K562 (cell line): ENCODE results near the gene TBPL2. TPM values are rescaled to one million over a fixed set of nuclear protein-coding genes. Genes with fewer than 3 reads are reported as not detected.

Source experiments
- ATAC-seq: fragments of 200-7000 bp; cut with Tn5 transposase; 3 replicates; pipeline ENCODE4 v1.9.1; 2020; ENCODE audit warnings: moderate library complexity
- BruUV-seq: library from RNA; stranded (reverse); fragments of 400-500 nt; replicated peaks from 2 replicates; lab custom pipeline; 2021; lab: Mats Ljungman, UMichigan
- CTCF ChIA-PET: fragments of 300-600 bp; formaldehyde crosslinking; extraction: SDS; loops from one replicate; lab custom pipeline; 2021; ENCODE audit warnings: low intra/inter-chr PET ratio; lab: Yijun Ruan, JAX
- POLR2A ChIA-PET: fragments of 300-600, 350-650 bp; sonication (Branson Sonifier 250); formaldehyde crosslinking; extraction: SDS; loops from one replicate; lab custom pipeline; 2021; ENCODE audit warnings: antibody characterized with exemption, inconsistent platforms; lab: Yijun Ruan, JAX
- DNase-seq, 4 experiments: peaks; one replicate each; pipeline versions ENCODE4 v3.0.0 to v3.0.0-alpha.2; 2011 to 2018; ENCODE audit warnings: low spot score in 3 of 4, mixed read lengths in 3 of 4; ENCODE audit errors: extremely low read depth in 1 of 4
- FAIRE-seq: peaks from 2 replicates; lab custom pipeline; 2011; peaks lifted over from hg19 to GRCh38; lab: Jason Lieb, UNC
- H2AFZ ChIP-seq: 2 replicates; pipeline ENCODE4 v1.6.0; 2011; ENCODE audit warnings: low read depth, low read length, control low read depth, inconsistent platforms
- H3K27ac ChIP-seq: fragments of 200-600 bp; 3 replicates; pipeline ENCODE4 v1.8.0; 2011; ENCODE audit warnings: low read depth, mild to moderate bottlenecking, control low read depth, inconsistent platforms, low read length, moderate library complexity, mixed read lengths; ENCODE audit errors: extremely low read depth
- H3K27me3 ChIP-seq, 2 experiments: fragments of 300-600 bp in 1 of 2; 2 replicates in 1 of 2; 3 replicates in 1 of 2; pipeline versions ENCODE4 v1.6.0 to v1.8.0; 2011; ENCODE audit warnings: inconsistent platforms in 2 of 2, low read length in 2 of 2, mild to moderate bottlenecking in 1 of 2, mixed read lengths in 1 of 2, moderate library complexity in 1 of 2; ENCODE audit not compliant: control insufficient read depth in 2 of 2, insufficient read depth in 2 of 2
- H3K36me3 ChIP-seq: fragments of 300-600 bp; 3 replicates; pipeline ENCODE4 v1.8.0; 2011; ENCODE audit warnings: mild to moderate bottlenecking, low read length, inconsistent platforms; ENCODE audit not compliant: control insufficient read depth, insufficient read depth
- H3K4me1 ChIP-seq, 2 experiments: fragments of 200-600 bp in 1 of 2; replicated peaks in 1 of 2; 2 replicates in 1 of 2; 3 replicates in 1 of 2; pipeline versions ENCODE4 v1.5.1 to v1.8.0; 2011; ENCODE audit warnings: inconsistent platforms in 2 of 2, low read length in 2 of 2, mild to moderate bottlenecking in 1 of 2, mixed read lengths in 1 of 2, moderate library complexity in 1 of 2; ENCODE audit not compliant: control insufficient read depth in 2 of 2, insufficient read depth in 2 of 2
- H3K4me2 ChIP-seq: 2 replicates; pipeline ENCODE4 v1.6.1; 2011; ENCODE audit warnings: low read length, control low read depth, inconsistent platforms, mixed read lengths; ENCODE audit not compliant: insufficient read depth
- H3K4me3 ChIP-seq: fragments of 200-600 bp; sonication (generic), shearing (Covaris generic); 2 replicates; pipeline ENCODE4 v1.5.1; 2016; ENCODE audit warnings: control low read depth, inconsistent platforms
- H3K79me2 ChIP-seq: fragments of 200-600 bp; 3 replicates; pipeline ENCODE4 v1.8.0; 2011; ENCODE audit warnings: low read length, inconsistent platforms; ENCODE audit not compliant: control insufficient read depth, insufficient read depth
- H3K9ac ChIP-seq, 2 experiments: 2 replicates each; pipeline versions ENCODE4 v1.6.0 to v1.6.1; 2011; ENCODE audit warnings: low read depth in 2 of 2, low read length in 2 of 2, control low read depth in 1 of 2, inconsistent platforms in 1 of 2, mild to moderate bottlenecking in 1 of 2, mixed read lengths in 1 of 2; ENCODE audit not compliant: insufficient read depth in 1 of 2
- H3K9me1 ChIP-seq: one replicate; pipeline ENCODE4 v1.6.0; 2011; ENCODE audit warnings: inconsistent platforms, mild to moderate bottlenecking, low read length, moderate library complexity; ENCODE audit not compliant: control insufficient read depth, insufficient read depth
- H3K9me3 ChIP-seq: replicated peaks from 2 replicates; pipeline ENCODE4 v1.5.1; 2011; ENCODE audit warnings: low read depth, low read length, inconsistent platforms; ENCODE audit not compliant: control insufficient read depth, insufficient read depth
- H4K20me1 ChIP-seq: replicated peaks from 2 replicates; pipeline ENCODE4 v1.6.1; 2011; ENCODE audit warnings: low read length, inconsistent platforms, mixed read lengths; ENCODE audit not compliant: control insufficient read depth, insufficient read depth
- DNMT1 ChIP-seq: fragments of 450-650 bp; IDR thresholded peaks from 2 replicates; pipeline ENCODE4 v1.6.1; 2016; ENCODE audit warnings: antibody characterized with exemption, mild to moderate bottlenecking
- NCOR1 ChIP-seq: fragments of 450-650 bp; IDR thresholded peaks from 2 replicates; pipeline ENCODE4 v1.6.1; 2016; ENCODE audit warnings: mild to moderate bottlenecking, moderate library complexity
- WGBS: fragments of 100-300 bp; shearing (Covaris generic); methylation state at CpG from one replicate; pipeline ENCODE4 v1.1.6; 2016; ENCODE audit warnings: low coverage, mixed read lengths; ENCODE audit not compliant: insufficient coverage; ENCODE audit errors: missing lambda C conversion rate; 5-methylcytosine and 5-hydroxymethylcytosine counted together
- in situ Hi-C: fragments of 300-500 bp; cut with MboI; formaldehyde crosslinking; loops from 4 replicates; pipeline ENCODE4 v1.15.0; 2018; ENCODE audit warnings: inconsistent platforms, mixed read lengths
- intact Hi-C: fragments of 100-400 bp; cut with micrococcal nuclease; formaldehyde crosslinking; loops from 2 replicates; pipeline ENCODE4 v1.14.2; 2022
- polyA plus RNA-seq, 8 experiments: library from polyadenylated mRNA; depleted of rRNA in 4 of 8; stranded (reverse) in 5 of 8; unstranded in 3 of 8; fragments of >200 nt; fragmentation: Nextera tagmentation in 2 of 8; fragmentation: Illumina TruSeq in 1 of 8; extraction: Ambion mirVana in 2 of 8; extraction: Trizol in 1 of 8; gene quantifications; 2 replicates each; pipeline versions ENCODE4 v1.2.1 to v1.2.3, GENCODE V29; 2011 to 2014; ENCODE audit warnings: inconsistent platforms in 1 of 8, missing spikeins in 1 of 8
- total RNA-seq, 7 experiments: library from RNA; depleted of rRNA in 6 of 7; stranded (reverse); fragments of >200 nt in 6 of 7; fragmentation: Illumina TruSeq in 2 of 7; extraction: Trizol in 2 of 7; gene quantifications; 2 replicates each; pipeline versions ENCODE4 v1.2.1 to v1.2.3, GENCODE V29; 2011 to 2021; ENCODE audit warnings: low replicate concordance in 1 of 7

The TBPL2 gene
- total and polyA plus RNA-seq, 9 of the 15 experiments (the other 6 are each of a cell fraction or from before 2014, with no cell fraction given), result not detected

- Histone ChIP-seq H3K79me2 (no peaks in the 10 kb centered on the region), H3K9me3 (no peaks in the 10 kb centered on the region), H3K4me1 (no peaks in the 10 kb centered on the region; a peak in 1 of 5 replicates), H3K4me3 (no peak overlapping the region), H4K20me1 (no peaks in the 10 kb centered on the region), H3K4me2 (no peak overlapping the region), H3K27ac (no peak overlapping the region), H2AFZ (no peak overlapping the region), H3K36me3 (no peaks in the 10 kb centered on the region), H3K9me1 (no peaks in the 10 kb centered on the region), H3K9ac (no peak overlapping the region), H3K27me3 (no peaks in the 10 kb centered on the region)
- FAIRE-seq (no peak), DNase-seq (peak in 3 of 4 experiments; percentile 8 to 37 (median 20)), ATAC-seq (no peak)
- BruUV-seq, result no TSS peak
- ChIA-PET POLR2A (no interaction called here), CTCF (interaction anchor here (0.5 kb wide), 1 partner anchor 135 kb away, joined by 3 read pairs; no protein-coding TSS in a partner anchor)
- in situ Hi-C loops (loop anchor here (10.0 kb wide), 1 partner anchor 1027 kb away; no protein-coding TSS in a partner anchor), intact Hi-C loops (loop anchor here (10.0 kb wide), 2 partner anchors 247 to 277 kb away; no protein-coding TSS in a partner anchor)
- 7% methylated on average over 3 of the region's 3 CpGs for WGBS
- TF ChIP-seq DNMT1, result no peak
These were observed 7.8 kb upstream of the TBPL2 start for GRCh38 chr14:55448141-55448614.

GRCh38 chr14:55446833-55447232 is 6.4 kb upstream of the TBPL2 start:
- BruUV-seq, result no TSS peak
- 9% methylated on average over 2 of the region's 2 CpGs for WGBS
- no peak for ATAC-seq
- no peak for DNase-seq
- H3K27me3 ChIP-seq, result no peaks in the 10 kb centered on the region
- intact Hi-C loops, result loop anchor here (10.0 kb wide), 2 partner anchors 248 to 278 kb away; no protein-coding TSS in a partner anchor
- no peak for TF ChIP-seq NCOR1
- TF ChIP-seq, all 486 proteins: peak for 0
- H3K27ac ChIP-seq, result no peak overlapping the region
- H3K4me1 ChIP-seq, result no peaks in the 10 kb centered on the region; a peak in 1 of 5 replicates
- no peak overlapping the region for H3K4me3 ChIP-seq
- ChIA-PET POLR2A (no interaction called here), CTCF (interaction anchor here (0.6 to 0.7 kb wide), 2 partner anchors 156 to 339 kb away, joined by 3 read pairs; no protein-coding TSS in a partner anchor)
- no peaks in the 10 kb centered on the region for H4K20me1 ChIP-seq
- no peaks in the 10 kb centered on the region for H3K9me1 ChIP-seq
- no peak for FAIRE-seq
- H3K4me2 ChIP-seq, result no peak overlapping the region
- no peaks in the 10 kb centered on the region for H3K79me2 ChIP-seq
- H3K9me3 ChIP-seq, result no peaks in the 10 kb centered on the region
- no peak overlapping the region for H2AFZ ChIP-seq
- in situ Hi-C loops, result loop anchor here (10.0 kb wide), 1 partner anchor 1028 kb away; no protein-coding TSS in a partner anchor
- H3K36me3 ChIP-seq, result no peaks in the 10 kb centered on the region
- no peak overlapping the region for H3K9ac ChIP-seq
